GM12872 (cell line): ENCODE results near the gene RCOR1.

ENCODE experiments used
- TF ChIP-seq, protein P1 (sequence below): IDR thresholded peaks from 3 replicates; pipeline ENCODE4 v1.5.1; 2011; ENCODE audit warnings: low read depth, mild to moderate bottlenecking, low read length, moderate library complexity; ENCODE audit not compliant: insufficient read depth

The RCOR1 gene

DNA sequence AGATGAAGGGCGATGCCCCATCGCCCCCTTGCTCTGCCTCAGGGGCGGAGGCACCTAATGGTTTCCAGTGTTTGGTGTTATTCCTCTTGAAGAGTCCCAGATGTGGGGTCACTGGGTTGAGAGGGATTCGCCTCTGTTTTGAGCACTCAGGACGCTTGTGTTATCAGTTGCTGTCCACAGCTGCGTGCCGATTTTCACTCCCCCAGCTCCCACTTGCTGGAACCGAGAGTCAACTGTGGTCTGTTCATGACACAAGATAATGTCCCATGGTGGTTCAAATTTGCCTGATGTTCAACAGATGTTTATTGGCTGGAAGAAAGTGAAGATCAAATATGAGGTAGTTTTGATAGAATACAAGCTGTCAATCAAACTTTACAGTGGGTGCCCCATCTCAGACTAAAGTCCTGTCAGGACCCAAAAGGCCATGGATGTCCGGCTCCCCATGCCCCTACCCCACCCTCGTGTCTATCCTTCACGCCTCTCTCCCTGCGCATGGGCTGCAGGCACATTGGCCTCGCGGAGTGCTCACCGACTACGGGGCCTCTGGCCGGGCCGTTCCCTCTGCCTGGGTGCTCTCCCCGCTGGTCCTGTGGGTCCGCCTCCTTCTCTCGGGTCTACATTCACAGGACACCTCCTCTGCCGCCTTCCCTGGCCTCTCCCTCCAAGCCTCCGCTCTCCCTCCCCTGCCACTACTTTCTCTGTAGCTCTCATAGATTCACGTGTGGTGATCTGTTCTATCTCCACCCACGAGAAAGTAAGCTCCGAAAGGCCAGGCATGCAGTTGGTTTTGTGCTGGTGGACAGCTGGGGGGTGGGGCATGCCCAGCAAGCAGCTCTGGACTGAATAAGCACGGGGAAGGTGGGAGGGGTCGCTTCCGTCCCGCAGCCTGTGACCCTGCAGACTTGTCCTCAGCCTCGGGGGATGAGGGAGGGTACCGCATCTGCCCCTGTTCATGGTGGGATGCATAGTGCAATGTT is 178.0 kb downstream of the RCOR1 start:
- TF ChIP-seq, protein P1, sequence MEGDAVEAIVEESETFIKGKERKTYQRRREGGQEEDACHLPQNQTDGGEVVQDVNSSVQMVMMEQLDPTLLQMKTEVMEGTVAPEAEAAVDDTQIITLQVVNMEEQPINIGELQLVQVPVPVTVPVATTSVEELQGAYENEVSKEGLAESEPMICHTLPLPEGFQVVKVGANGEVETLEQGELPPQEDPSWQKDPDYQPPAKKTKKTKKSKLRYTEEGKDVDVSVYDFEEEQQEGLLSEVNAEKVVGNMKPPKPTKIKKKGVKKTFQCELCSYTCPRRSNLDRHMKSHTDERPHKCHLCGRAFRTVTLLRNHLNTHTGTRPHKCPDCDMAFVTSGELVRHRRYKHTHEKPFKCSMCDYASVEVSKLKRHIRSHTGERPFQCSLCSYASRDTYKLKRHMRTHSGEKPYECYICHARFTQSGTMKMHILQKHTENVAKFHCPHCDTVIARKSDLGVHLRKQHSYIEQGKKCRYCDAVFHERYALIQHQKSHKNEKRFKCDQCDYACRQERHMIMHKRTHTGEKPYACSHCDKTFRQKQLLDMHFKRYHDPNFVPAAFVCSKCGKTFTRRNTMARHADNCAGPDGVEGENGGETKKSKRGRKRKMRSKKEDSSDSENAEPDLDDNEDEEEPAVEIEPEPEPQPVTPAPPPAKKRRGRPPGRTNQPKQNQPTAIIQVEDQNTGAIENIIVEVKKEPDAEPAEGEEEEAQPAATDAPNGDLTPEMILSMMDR = no peak

- TF ChIP-seq, protein P1 = no peak
Observed at GRCh38 chr14:102771144-102771543, 178.7 kb downstream of the RCOR1 start.

DNA sequence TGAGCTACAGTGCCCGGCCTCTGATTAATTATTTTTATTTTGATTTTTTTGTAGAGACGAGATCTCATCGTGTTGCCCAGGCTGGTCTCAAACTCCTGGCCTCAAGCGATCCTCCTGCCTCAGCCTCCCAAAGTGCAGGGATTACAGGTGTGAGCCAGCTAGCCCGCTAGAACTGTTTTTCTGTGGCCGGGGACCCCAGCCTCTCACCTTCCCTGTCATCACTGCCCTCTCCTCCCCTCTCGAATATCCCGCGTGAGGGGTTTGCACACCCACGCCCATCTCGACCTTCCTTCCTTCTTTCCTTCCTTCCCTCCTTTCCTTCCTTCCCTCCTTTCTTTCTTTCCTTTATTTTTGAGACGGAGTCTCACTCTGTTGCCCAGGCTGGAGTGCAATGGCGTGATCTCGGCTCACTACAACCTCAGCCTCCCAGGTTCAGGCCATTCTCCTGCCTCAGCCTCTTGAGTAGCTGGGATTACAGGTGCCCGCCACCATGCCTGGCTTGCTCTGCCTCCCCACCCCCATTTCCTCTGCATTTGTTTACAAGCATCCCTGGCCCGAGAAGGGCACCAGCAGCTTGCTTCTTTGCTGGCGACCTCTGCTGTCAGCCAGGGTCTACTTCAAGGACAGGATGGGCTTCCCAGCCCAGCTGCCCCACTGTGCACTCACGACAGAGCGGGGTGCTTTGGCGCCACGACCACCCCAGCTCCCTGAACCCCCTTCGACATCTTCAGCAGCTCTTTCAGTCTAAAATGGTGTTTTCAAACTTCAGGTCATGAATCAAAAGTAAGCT is 180.5 kb downstream of the RCOR1 start:
- TF ChIP-seq, protein P1 = peak; percentile 60

DNA sequence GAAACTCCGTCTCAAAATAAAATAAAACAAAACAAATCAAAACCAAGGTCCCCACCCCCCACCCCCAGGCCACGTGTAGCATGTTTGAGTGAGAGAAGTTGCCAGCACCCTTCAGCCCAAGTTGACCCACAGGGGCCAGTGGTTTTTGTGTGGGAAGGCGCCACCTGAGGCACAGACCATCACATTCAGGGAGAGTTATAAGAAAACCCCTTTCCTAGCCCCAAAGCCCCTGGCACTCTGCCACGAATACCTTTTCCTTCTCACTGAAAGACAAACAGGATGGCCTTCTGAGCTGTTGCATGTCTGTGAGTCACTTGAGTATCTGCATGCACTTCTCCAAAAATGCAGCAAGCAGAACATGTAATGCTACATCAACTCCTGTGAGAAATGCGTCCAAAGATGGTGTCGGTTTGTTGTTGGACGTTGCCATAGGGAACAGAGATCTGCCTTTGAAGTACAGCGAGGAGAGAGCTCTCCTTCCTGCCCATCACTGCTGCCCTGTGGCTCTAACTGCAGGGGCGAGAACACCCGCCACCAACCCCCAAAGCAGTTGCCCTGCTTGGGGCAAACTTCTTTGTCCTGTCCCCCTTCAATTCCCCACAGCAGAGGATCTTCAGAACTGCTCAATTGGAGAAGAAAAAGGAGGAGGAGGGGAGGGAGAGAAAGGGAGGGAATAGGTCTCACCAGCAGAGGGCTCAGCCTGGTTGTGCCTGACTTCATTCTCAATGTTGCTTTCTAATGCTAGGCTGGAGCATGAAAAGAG is 182.1 kb downstream of the RCOR1 start:
- TF ChIP-seq, protein P1 = peak; percentile 89

- TF ChIP-seq, protein P1 = no peak
Observed at GRCh38 chr14:102775855-102776760, 183.7 kb downstream of the RCOR1 start.

- TF ChIP-seq, protein P1 = no peak
Observed at GRCh38 chr14:102776761-102777710, 184.6 kb downstream of the RCOR1 start, which contains the start of gene TRAF3. Gene TRAF3, plus strand, starts transcription at chr14:102777449. Its CDS starts 92,753 bp downstream, at chr14:102870202.
